OCI-LY3 (cell line): ENCODE data around the gene FCHSD2.

Experiments used
- H2AFZ ChIP-seq: fragments of 200-600, 300-600 bp; shearing (Covaris generic); 2 replicates; pipeline ENCODE4 v1.6.0; 2014; ENCODE audit warnings: antibody characterized with exemption, low read depth, low read length
- H3K27ac ChIP-seq: fragments of 200-600, 300-600 bp; sonication (generic); 2 replicates; pipeline ENCODE4 v1.5.1; 2014; ENCODE audit warnings: mild to moderate bottlenecking, low read length, moderate library complexity, mixed read lengths
- H3K27me3 ChIP-seq: fragments of 200-600, 300-600 bp; sonication (generic); 2 replicates; pipeline ENCODE4 v1.6.1; 2014; ENCODE audit warnings: low read depth, low read length, mixed read lengths
- H3K36me3 ChIP-seq: fragments of 200-600, 300-600 bp; sonication (generic); replicated peaks from 2 replicates; pipeline ENCODE3; 2014; ENCODE audit warnings: low read depth, low read length, mixed read lengths
- H3K4me1 ChIP-seq: fragments of 300-600, 200-600 bp; sonication (generic); 2 replicates; pipeline ENCODE4 v1.6.1; 2014; ENCODE audit warnings: low read length, mixed read lengths
- H3K4me2 ChIP-seq: fragments of 200-600, 300-600 bp; sonication (generic); 2 replicates; pipeline ENCODE4 v1.6.1; 2014; ENCODE audit warnings: low read length, mixed read lengths
- H3K4me3 ChIP-seq: fragments of 300-600, 200-600 bp; sonication (generic); 2 replicates; pipeline ENCODE4 v1.5.1; 2014; ENCODE audit warnings: antibody characterized with exemption, mild to moderate bottlenecking, low read length, moderate library complexity
- H3K79me2 ChIP-seq: fragments of 300-600, 200-600 bp; shearing (Covaris generic); 2 replicates; pipeline ENCODE4 v1.6.1; 2014; ENCODE audit warnings: mild to moderate bottlenecking, low read length, mixed read lengths
- H3K9ac ChIP-seq: fragments of 300-600, 200-600 bp; shearing (Covaris generic); 2 replicates; pipeline ENCODE4 v1.6.0; 2014; ENCODE audit warnings: mild to moderate bottlenecking, low read length, moderate library complexity
- H3K9me3 ChIP-seq: fragments of 200-600, 300-600 bp; shearing (Covaris generic); 2 replicates; pipeline ENCODE4 v1.6.1; 2014; ENCODE audit warnings: low read length, mixed read lengths; ENCODE audit not compliant: insufficient read depth
- H4K20me1 ChIP-seq: fragments of 200-600, 300-600 bp; sonication (generic); 2 replicates; pipeline ENCODE4 v1.6.1; 2016; ENCODE audit warnings: low read length, mixed read lengths; ENCODE audit not compliant: insufficient read depth
- CTCF ChIP-seq: fragments of 200-600, 300-600 bp; sonication (generic); IDR thresholded peaks from 2 replicates; pipeline ENCODE4 v1.5.1; 2014; ENCODE audit warnings: antibody characterized with exemption, low read length, low read depth
- EZH2phosphoT487 ChIP-seq: fragments of 200-600 bp; shearing (Covaris generic); IDR thresholded peaks from 2 replicates; pipeline ENCODE4 v1.6.1; 2018; ENCODE audit warnings: antibody characterized with exemption, mixed run types, low read depth

The FCHSD2 gene

GRCh38 chr11:73018856-73019255 lies 123.3 kb downstream of the FCHSD2 start:
- TF ChIP-seq CTCF: no peak
- TF ChIP-seq EZH2phosphoT487: no peak
- Histone ChIP-seq H3K4me2 (no peak overlapping the region), H3K79me2 (peaks cover 100% of the 10 kb centered on the region), H2AFZ (no peak overlapping the region), H3K9me3 (no peaks in the 10 kb centered on the region), H3K27ac (no peak overlapping the region), H4K20me1 (peaks cover 90% of the 10 kb centered on the region), H3K27me3 (no peaks in the 10 kb centered on the region), H3K36me3 (peaks cover 41% of the 10 kb centered on the region), H3K9ac (no peak overlapping the region), H3K4me3 (no peak overlapping the region), H3K4me1 (peaks cover 22% of the 10 kb centered on the region)

- H3K9ac ChIP-seq: no peak overlapping the region
- H4K20me1 ChIP-seq: peaks cover 90% of the 10 kb centered on the region
- H3K36me3 ChIP-seq: peaks cover 41% of the 10 kb centered on the region
- TF ChIP-seq CTCF (no peak), EZH2phosphoT487 (no peak)
- no peak overlapping the region for H2AFZ ChIP-seq
- H3K4me3 ChIP-seq: no peak overlapping the region
- H3K27me3 ChIP-seq: no peaks in the 10 kb centered on the region
- no peaks in the 10 kb centered on the region for H3K9me3 ChIP-seq
- H3K4me1 ChIP-seq: peaks cover 22% of the 10 kb centered on the region
- H3K27ac ChIP-seq: peak overlapping the region; percentile 10
- H3K79me2 ChIP-seq: peaks cover 100% of the 10 kb centered on the region
- peak overlapping the region; percentile 19; the same call in 1 of the 2 replicates for H3K4me2 ChIP-seq
These were observed 124.9 kb downstream of the FCHSD2 start for GRCh38 chr11:73017024-73017751.

- no peak overlapping the region for H2AFZ ChIP-seq
- TF ChIP-seq EZH2phosphoT487 (no peak), CTCF (no peak)
- H3K9ac ChIP-seq: no peak overlapping the region
- H3K27ac ChIP-seq: no peak overlapping the region
- peaks cover 14% of the 10 kb centered on the region for H3K9me3 ChIP-seq
- no peak overlapping the region for H3K4me2 ChIP-seq
- H3K36me3 ChIP-seq: peaks cover 70% of the 10 kb centered on the region
- H3K27me3 ChIP-seq: no peaks in the 10 kb centered on the region
- peaks cover 100% of the 10 kb centered on the region for H3K79me2 ChIP-seq
- no peak overlapping the region for H3K4me3 ChIP-seq
- peaks cover 11% of the 10 kb centered on the region for H3K4me1 ChIP-seq
- H4K20me1 ChIP-seq: peaks cover 83% of the 10 kb centered on the region
These were observed 129.1 kb downstream of the FCHSD2 start for GRCh38 chr11:73013021-73013420.

- TF ChIP-seq CTCF (no peak), EZH2phosphoT487 (no peak)
- no peak overlapping the region for H2AFZ ChIP-seq
- H3K79me2 ChIP-seq: peaks cover 100% of the 10 kb centered on the region
- peaks cover 14% of the 10 kb centered on the region for H3K9me3 ChIP-seq
- H3K27ac ChIP-seq: no peak overlapping the region
- peaks cover 83% of the 10 kb centered on the region for H4K20me1 ChIP-seq
- H3K4me3 ChIP-seq: no peak overlapping the region
- no peak overlapping the region for H3K9ac ChIP-seq
- peaks cover 3% of the 10 kb centered on the region for H3K4me1 ChIP-seq
- H3K36me3 ChIP-seq: peaks cover 75% of the 10 kb centered on the region
- H3K27me3 ChIP-seq: no peaks in the 10 kb centered on the region
- no peak overlapping the region for H3K4me2 ChIP-seq
These were observed 129.8 kb downstream of the FCHSD2 start for GRCh38 chr11:73012121-73012863.
